ENCODE data around the gene AGER. TPM values are rescaled to one million over a fixed set of nuclear protein-coding genes. Genes with fewer than 3 reads are reported as not detected.

AGER gene
- total and polyA plus RNA-seq, 2 of the 4 experiments (the other 2 are of a cell fraction) = 0.18 to 4.2 TPM

- Histone ChIP-seq H3K4ac (ENCODE audit: low read depth, low read length) (no peak overlapping the region), H2BK120ac (ENCODE audit: low read depth, low read length) (no peak overlapping the region), H3K18ac (ENCODE audit: low read depth, low read length) (no peak overlapping the region), H2BK5ac (ENCODE audit: low read depth, low read length, poor library complexity, severe bottlenecking) (no peak overlapping the region), H3K79me1 (ENCODE audit: low read depth in 1 of 2, low read length in 2 of 2) (peaks cover 18 to 44% of the 10 kb centered on the region in 2 experiments), H2AK5ac (ENCODE audit: low read depth, low read length) (no peak overlapping the region), H3K27ac (ENCODE audit: insufficient read depth, low read length) (no peak overlapping the region), H3K9me3 (ENCODE audit: control insufficient read depth, insufficient read depth, low read length) (no peaks in the 10 kb centered on the region), H3K4me1 (ENCODE audit: control insufficient read depth, insufficient read depth, low read length) (no peaks in the 10 kb centered on the region), H4K8ac (ENCODE audit: low read depth in 2 of 2, low read length in 2 of 2) (no peak overlapping the region), H3K36me3 (ENCODE audit: control insufficient read depth, insufficient read depth, low read length) (peaks cover 38% of the 10 kb centered on the region), H3K14ac (replicated peaks; ENCODE audit: low read depth, low read length) (no peak overlapping the region), H3K9ac (ENCODE audit: low read depth, low read length) (no peak overlapping the region), H3K23ac (ENCODE audit: low read depth, low read length) (no peak overlapping the region), H4K91ac (ENCODE audit: insufficient read depth, low read depth, low read length) (no peak overlapping the region), H4K20me1 (ENCODE audit: insufficient read depth, low read length) (peaks cover under 1% of the 10 kb centered on the region; the same call in 1 of the 2 replicates), H2BK20ac (ENCODE audit: low read depth, low read length) (no peak overlapping the region), H3K56ac (ENCODE audit: extremely low read depth, insufficient read depth, low read length) (no peak overlapping the region), H2AK9ac (replicated peaks; ENCODE audit: low read depth, low read length, poor library complexity) (no peak overlapping the region), H3K27me3 (ENCODE audit: control insufficient read depth, insufficient read depth, low read length) (no peaks in the 10 kb centered on the region), H3K4me3 (ENCODE audit: insufficient read depth, low read depth, low read length) (no peak overlapping the region), H4K5ac (ENCODE audit: low read depth, low read length) (no peak overlapping the region), H2BK15ac (ENCODE audit: low read depth, low read length) (no peak overlapping the region), H2AFZ (replicated peaks; ENCODE audit: low read length, poor library complexity) (no peak overlapping the region), H3K9me1 (ENCODE audit: insufficient read depth, low read length) (peaks cover 15% of the 10 kb centered on the region), H3K4me2 (ENCODE audit: low read depth, low read length) (no peak overlapping the region)
- ChIA-PET CTCF (no interaction called here), POLR2A (ENCODE audit: unreplicated experiment) (no interaction called here)
- ATAC-seq (ENCODE audit: low read depth) = no peak
- no peak for DNase-seq
- no TSS peak for BruUV-seq (replicated peaks)
- WGBS, 2 experiments (ENCODE audit: extremely low coverage in 2 of 2, insufficient read length in 1 of 2) = no CpG with 5 or more reads among the region's 3 CpGs
- TF ChIP-seq MAFK (IDR thresholded peaks at IDR 0.05; ENCODE audit: low read depth, low read length) = no peak
- TF ChIP-seq RCOR1 (IDR thresholded peaks at IDR 0.05; ENCODE audit: insufficient replicate concordance, low read length) = no peak
- no peak for TF ChIP-seq RAD21 (IDR thresholded peaks at IDR 0.05; ENCODE audit: low read length)
- no peak for TF ChIP-seq RFX5 (IDR thresholded peaks at IDR 0.05; ENCODE audit: low read depth, low read length)
- TF ChIP-seq FOS (IDR thresholded peaks at IDR 0.05; ENCODE audit: low read depth, low read length) = no peak
- TF ChIP-seq MAZ (IDR thresholded peaks at IDR 0.05; ENCODE audit: borderline replicate concordance, low read depth, low read length) = no peak
- TF ChIP-seq POLR2A (IDR thresholded peaks at IDR 0.05; ENCODE audit: low read depth, low read length) = no peak
- no peak for TF ChIP-seq NFE2L2 (IDR thresholded peaks at IDR 0.05; ENCODE audit: low read depth, low read length)
- no peak for TF ChIP-seq USF2 (IDR thresholded peaks at IDR 0.05; ENCODE audit: low read depth, low read length)
- no peak for TF ChIP-seq MXI1 (IDR thresholded peaks at IDR 0.05; ENCODE audit: borderline replicate concordance, low read depth, low read length)
- no peak for TF ChIP-seq CTCF (conservative IDR thresholded peaks at IDR 0.05; ENCODE audit: low read depth, low read length)
- TF ChIP-seq CEBPB (IDR thresholded peaks at IDR 0.05; ENCODE audit: low read depth, low read length) = no peak
- TF ChIP-seq ELK1 (IDR thresholded peaks at IDR 0.05; ENCODE audit: borderline replicate concordance, low read depth, low read length) = no peak
- TF ChIP-seq BHLHE40 (IDR thresholded peaks at IDR 0.05; ENCODE audit: low read depth, low read length) = no peak
- dilution Hi-C loops (cut with HindIII; ENCODE audit: low sequenced_read_pairs, unreplicated experiment) (no loop called here), in situ Hi-C loops (cut with MboI; ENCODE audit: low sequenced_read_pairs) (loop anchor here (25.0 kb wide), 1 partner anchor 779 kb away; the partner anchor contains the start of genes BRD2 and HLA-DMA), intact Hi-C loops (cut with micrococcal nuclease) (no loop called here)
Measured at GRCh38 chr6:32183030-32183429, 1.0 kb downstream of the AGER start.

All from IMR-90 (cell line).